Neuronal stem cell (in vitro differentiated cells): ENCODE results near the gene MYLK4.

Source experiments
- DNase-seq: peaks from one replicate; pipeline ENCODE4 v3.0.0-alpha.2; 2013; ENCODE audit warnings: low spot score
- H2AFZ ChIP-seq: one replicate; pipeline ENCODE4 v1.6.1; 2013; ENCODE audit warnings: mild to moderate bottlenecking, low read length, inconsistent platforms
- H2AK5ac ChIP-seq: 2 replicates; pipeline ENCODE4 v1.6.1; 2013; ENCODE audit warnings: low read depth, mild to moderate bottlenecking, inconsistent platforms, low read length, moderate library complexity, mixed read lengths
- H2BK120ac ChIP-seq: 2 replicates; pipeline ENCODE4 v1.6.1; 2013; ENCODE audit warnings: low read depth, mild to moderate bottlenecking, inconsistent platforms, low read length, moderate library complexity, mixed read lengths
- H2BK12ac ChIP-seq: one replicate; pipeline ENCODE4 v1.6.1; 2013; ENCODE audit warnings: low read length, inconsistent platforms
- H2BK15ac ChIP-seq: 2 replicates; pipeline ENCODE4 v1.6.1; 2013; ENCODE audit warnings: mild to moderate bottlenecking, low read length, inconsistent platforms, mixed read lengths
- H2BK5ac ChIP-seq: one replicate; pipeline ENCODE4 v1.6.1; 2013; ENCODE audit warnings: inconsistent platforms, mild to moderate bottlenecking, low read length, moderate library complexity
- H3K14ac ChIP-seq: one replicate; pipeline ENCODE4 v1.6.1; 2013; ENCODE audit warnings: low read length, inconsistent platforms
- H3K18ac ChIP-seq: 2 replicates; pipeline ENCODE4 v1.6.1; 2013; ENCODE audit warnings: low read length, inconsistent platforms
- H3K23ac ChIP-seq: 2 replicates; pipeline ENCODE4 v1.6.1; 2013; ENCODE audit warnings: low read depth, mild to moderate bottlenecking, mixed read lengths, low read length, inconsistent platforms; ENCODE audit not compliant: poor library complexity
- H3K27ac ChIP-seq: replicated peaks from 3 replicates; pipeline ENCODE4 v1.5.1; 2013; ENCODE audit warnings: low read length, inconsistent platforms
- H3K27me3 ChIP-seq, 3 experiments: 2 replicates each; pipeline ENCODE4 v1.6.1; 2013; ENCODE audit warnings: low read length in 3 of 3, mild to moderate bottlenecking in 2 of 3, inconsistent platforms in 1 of 3, low read depth in 1 of 3, mixed read lengths in 1 of 3, moderate library complexity in 1 of 3; ENCODE audit not compliant: control insufficient read depth in 3 of 3, insufficient read depth in 3 of 3
- H3K36me3 ChIP-seq, 2 donors: replicated peaks in 1 of 2; 2 replicates each; pipeline ENCODE4 v1.6.1; 2013; ENCODE audit warnings: low read length in 2 of 2; ENCODE audit not compliant: control insufficient read depth in 2 of 2, insufficient read depth in 2 of 2
- H3K4ac ChIP-seq: 2 replicates; pipeline ENCODE4 v1.6.1; 2013; ENCODE audit warnings: inconsistent platforms, mild to moderate bottlenecking, low read length, moderate library complexity
- H3K4me1 ChIP-seq, 2 donors: 1 replicate in 1 of 2; 2 replicates in 1 of 2; pipeline ENCODE4 v1.6.1; 2013; ENCODE audit warnings: low read length in 2 of 2, low read depth in 1 of 2; ENCODE audit not compliant: control insufficient read depth in 2 of 2, insufficient read depth in 1 of 2
- H3K4me2 ChIP-seq: one replicate; pipeline ENCODE4 v1.6.1; 2013; ENCODE audit warnings: mild to moderate bottlenecking, low read length, inconsistent platforms; ENCODE audit not compliant: insufficient read depth, poor library complexity, severe bottlenecking
- H3K4me3 ChIP-seq, 2 donors: 2 replicates each; pipeline ENCODE4 v1.5.1; 2013; ENCODE audit warnings: low read length in 2 of 2, mild to moderate bottlenecking in 2 of 2, inconsistent platforms in 1 of 2, moderate library complexity in 1 of 2
- H3K79me1 ChIP-seq: one replicate; pipeline ENCODE4 v1.6.1; 2013; ENCODE audit warnings: low read depth, mild to moderate bottlenecking, inconsistent platforms, low read length, moderate library complexity
- H3K9ac ChIP-seq: one replicate; pipeline ENCODE4 v1.6.1; 2013; ENCODE audit warnings: mild to moderate bottlenecking, low read depth, low read length, inconsistent platforms; ENCODE audit not compliant: poor library complexity
- H3K9me3 ChIP-seq, 2 donors: replicated peaks in 1 of 2; 2 replicates each; pipeline versions ENCODE3 to v1.6.1; 2013; ENCODE audit warnings: low read length in 2 of 2, mild to moderate bottlenecking in 2 of 2, inconsistent platforms in 1 of 2, low read depth in 1 of 2, mixed read lengths in 1 of 2, moderate library complexity in 1 of 2; ENCODE audit not compliant: control insufficient read depth in 2 of 2, insufficient read depth in 1 of 2
- H4K8ac ChIP-seq: one replicate; pipeline ENCODE4 v1.6.1; 2013; ENCODE audit warnings: low read depth, mild to moderate bottlenecking, inconsistent platforms, low read length, moderate library complexity
- H4K91ac ChIP-seq: one replicate; pipeline ENCODE4 v1.6.1; 2013; ENCODE audit warnings: low read length, low read depth, mild to moderate bottlenecking, inconsistent platforms; ENCODE audit not compliant: poor library complexity
- WGBS, 2 donors: extraction: QIAGEN DNeasy Blood & Tissue Kit; methylation state at CpG; one replicate each; pipeline ENCODE4 v1.1.7; 2013; ENCODE audit warnings: missing lambda C conversion rate in 2 of 2, mixed read lengths in 1 of 2; ENCODE audit not compliant: insufficient read length in 2 of 2, insufficient replicate concordance in 1 of 2; ENCODE audit errors: extremely low coverage in 2 of 2; 5-methylcytosine and 5-hydroxymethylcytosine counted together

The MYLK4 gene

DNA sequence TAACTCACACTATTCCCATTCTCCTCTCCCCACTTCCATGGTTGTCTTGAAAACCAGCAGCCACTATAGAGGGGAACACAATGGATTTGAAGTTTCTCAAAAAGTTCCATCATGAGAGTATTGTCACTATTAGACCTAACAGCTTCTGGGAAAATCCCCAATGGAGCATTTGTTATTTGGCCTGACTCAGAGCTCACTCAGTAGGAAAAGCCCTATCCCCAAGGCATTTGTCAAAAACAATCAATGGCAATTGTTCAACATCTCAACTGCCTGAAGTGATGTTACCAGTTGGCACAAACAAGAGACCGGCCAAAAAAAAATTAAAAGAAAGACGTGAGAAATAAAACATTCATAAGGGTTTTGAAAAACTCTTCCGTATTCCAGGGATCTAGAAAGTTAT is 98.8 kb downstream of the MYLK4 start:
- Histone ChIP-seq H3K36me3 (no peaks in the 10 kb centered on the region), H3K4me2 (no peak overlapping the region), H3K4me3 (no peak overlapping the region), H3K23ac (no peak overlapping the region), H3K27ac (no peak overlapping the region), H3K27me3 (no peaks in the 10 kb centered on the region), H4K8ac (no peak overlapping the region), H2AK5ac (no peak overlapping the region), H3K4ac (no peak overlapping the region), H3K9ac (no peak overlapping the region), H3K14ac (no peak overlapping the region), H2BK5ac (no peak overlapping the region), H3K79me1 (no peaks in the 10 kb centered on the region), H2BK120ac (no peak overlapping the region), H2BK12ac (no peak overlapping the region), H4K91ac (no peak overlapping the region), H3K18ac (no peak overlapping the region), H2BK15ac (no peak overlapping the region), H3K9me3 (peaks cover 0 to 3% of the 10 kb centered on the region in 2 donors), H3K4me1 (peaks cover 0 to 3% of the 10 kb centered on the region in 2 donors), H2AFZ (no peak overlapping the region)
- no CpG with 5 or more reads among the region's 3 CpGs for WGBS, 2 donors
- no peak for DNase-seq

GRCh38 chr6:2651536-2651935 is 99.2 kb downstream of the MYLK4 start:
- Histone ChIP-seq H2BK12ac (no peak overlapping the region), H3K4ac (no peak overlapping the region), H3K14ac (no peak overlapping the region), H3K23ac (no peak overlapping the region), H3K9me3 (peaks cover 0 to 3% of the 10 kb centered on the region in 2 donors), H3K27ac (no peak overlapping the region), H2BK5ac (no peak overlapping the region), H3K27me3 (no peaks in the 10 kb centered on the region), H3K9ac (no peak overlapping the region), H2BK15ac (no peak overlapping the region), H3K79me1 (no peaks in the 10 kb centered on the region), H2BK120ac (no peak overlapping the region), H4K91ac (no peak overlapping the region), H3K4me3 (no peak overlapping the region), H3K36me3 (no peaks in the 10 kb centered on the region), H3K18ac (no peak overlapping the region), H4K8ac (no peak overlapping the region), H2AK5ac (no peak overlapping the region), H3K4me1 (peaks cover 0 to under 1% of the 10 kb centered on the region in 2 donors), H3K4me2 (no peak overlapping the region), H2AFZ (no peak overlapping the region)
- DNase-seq = no peak
- no CpG with 5 or more reads among the region's 1 CpG for WGBS, 2 donors

DNA sequence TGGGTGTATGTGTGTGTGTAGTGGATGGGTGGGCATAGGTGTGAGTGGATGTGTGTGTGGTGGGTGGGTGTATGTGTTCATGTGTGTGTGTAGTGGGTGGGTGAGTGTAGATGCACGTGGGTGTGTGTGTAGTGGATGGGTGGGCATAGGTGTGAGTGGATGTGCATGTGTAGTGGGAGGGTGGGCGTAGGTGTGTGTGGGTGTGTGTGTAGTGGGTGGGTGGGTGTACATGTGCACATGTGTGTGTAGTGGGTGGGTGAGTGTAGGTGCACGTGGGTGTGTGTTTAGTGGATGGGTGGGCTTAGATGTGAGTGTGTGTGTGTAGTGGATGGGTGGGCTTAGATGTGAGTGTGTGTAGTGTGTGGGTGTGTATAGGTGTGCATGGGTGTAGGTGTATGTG is 104.4 kb downstream of the MYLK4 start:
- Histone ChIP-seq H3K9me3 (peaks cover 0 to 2% of the 10 kb centered on the region in 2 donors), H3K27me3 (peaks cover 0 to 9% (median 0%) of the 10 kb centered on the region in 3 experiments), H3K18ac (no peak overlapping the region), H4K91ac (no peak overlapping the region), H3K36me3 (no peaks in the 10 kb centered on the region), H3K4me1 (peaks cover 0 to 2% of the 10 kb centered on the region in 2 donors), H3K4me2 (no peak overlapping the region), H4K8ac (no peak overlapping the region), H2BK120ac (no peak overlapping the region), H3K23ac (no peak overlapping the region), H3K14ac (no peak overlapping the region), H2BK12ac (no peak overlapping the region), H3K79me1 (no peaks in the 10 kb centered on the region), H2BK5ac (no peak overlapping the region), H3K9ac (peak overlapping the region; percentile 47), H3K4ac (no peak overlapping the region), H2AK5ac (no peak overlapping the region), H3K27ac (no peak overlapping the region), H2BK15ac (no peak overlapping the region), H2AFZ (no peak overlapping the region), H3K4me3 (no peak overlapping the region)
- no peak for DNase-seq
- WGBS, 2 donors = no CpG with 5 or more reads among the region's 3 CpGs

- Histone ChIP-seq H3K9ac (no peak overlapping the region), H3K4me2 (no peak overlapping the region), H3K36me3 (no peaks in the 10 kb centered on the region), H3K4ac (no peak overlapping the region), H2AFZ (no peak overlapping the region), H3K4me1 (peaks cover 0 to 4% of the 10 kb centered on the region in 2 donors), H3K79me1 (no peaks in the 10 kb centered on the region), H3K23ac (no peak overlapping the region), H2BK15ac (no peak overlapping the region), H4K8ac (no peak overlapping the region), H3K4me3 (no peak overlapping the region), H3K27ac (no peak overlapping the region), H2BK5ac (no peak overlapping the region), H4K91ac (no peak overlapping the region), H3K27me3 (peaks cover 0 to 11% (median 0%) of the 10 kb centered on the region in 3 experiments), H3K14ac (no peak overlapping the region), H2AK5ac (no peak overlapping the region), H3K9me3 (peaks cover 0 to 2% of the 10 kb centered on the region in 2 donors), H2BK12ac (no peak overlapping the region), H2BK120ac (no peak overlapping the region), H3K18ac (no peak overlapping the region)
- DNase-seq = no peak
- no CpG with 5 or more reads among the region's 5 CpGs for WGBS, 2 donors
Observed at GRCh38 chr6:2643935-2644539, 106.7 kb downstream of the MYLK4 start.
